A549 treated with AZD2906 at 1 μM for 4 hours (cell line): Measurements from ENCODE around the gene DOCK1. TPM values are rescaled to one million over a fixed set of nuclear protein-coding genes. Genes with fewer than 3 reads are reported as not detected.

Experiments
- total RNA-seq: library from RNA; stranded (reverse); fragments of 200-300 nt; extraction: Qiagen RNA extraction; gene quantifications from 5 replicates; pipeline ENCODE4 v1.2.3, GENCODE V29; 2022

DOCK1 gene
- total RNA-seq: 18.5 to 24.4 TPM (median 23.2 TPM) in 5 replicates

GRCh38 chr10:126904818-126905701 lies at the start of gene DOCK1:
DOCK1 (plus strand) TSS chr10:126905428; CDS start chr10:126905518, 90 bp downstream.

GRCh38 chr10:127196282-127197153 lies 291.3 kb downstream of the DOCK1 start, which contains the start of gene INSYN2A:
INSYN2A (minus strand) TSS chr10:127196591; CDS start chr10:127176395, 20,196 bp downstream.

Other genes starting within 250 kb of the DOCK1 start
- gene C10orf90, start 234.7 kb upstream of the DOCK1 start, total RNA-seq: 2.7 to 3.1 TPM (median 2.7 TPM) in 5 replicates